Activated CD8-positive, alpha-beta T cell treated with anti-CD3 and anti-CD28 coated beads, Interleukin-2, amount 10 ng/mL, durations not matched to agents 7 days and 5 days (primary cell): ENCODE results near the gene ODF4. TPM values are rescaled to one million over a fixed set of nuclear protein-coding genes. Genes with fewer than 3 reads are reported as not detected.
"Not testable (repeated sequence)": the region's sequence is repeated elsewhere in the genome, so short reads cannot be mapped to it uniquely, and the experiment has no call there.

ENCODE experiments used
- ATAC-seq: fragments of 150-1000 bp; cut with Tn5 transposase; one replicate; pipeline ENCODE4 v1.10.0; 2021; ENCODE audit warnings: moderate library complexity
- CTCF ChIA-PET: fragments of 350-600 bp; sonication (Branson Sonifier 250); formaldehyde crosslinking; loops from one replicate; lab custom pipeline; 2021; ENCODE audit warnings: antibody characterized with exemption; lab: Charles Lee
- POLR2A ChIA-PET: fragments of 350-600 bp; sonication (Branson Sonifier 250); formaldehyde crosslinking; loops from one replicate; lab custom pipeline; 2021; ENCODE audit warnings: antibody characterized with exemption; lab: Charles Lee
- DNase-seq: peaks from one replicate; pipeline ENCODE4 v3.0.0-alpha.2; 2020
- H3K27ac Mint-ChIP-seq: one replicate; pipeline ENCODE4 v1.8.0; 2021; ENCODE audit warnings: mild to moderate bottlenecking, mixed read lengths
- H3K27me3 Mint-ChIP-seq: one replicate; pipeline ENCODE4 v1.8.0; 2021; ENCODE audit warnings: low read depth, mixed read lengths
- H3K36me3 Mint-ChIP-seq: one replicate; pipeline ENCODE4 v1.8.0; 2021; ENCODE audit warnings: low read depth, mixed read lengths
- H3K4me1 Mint-ChIP-seq: one replicate; pipeline ENCODE4 v1.8.0; 2021; ENCODE audit warnings: low read depth, mixed read lengths
- H3K4me3 Mint-ChIP-seq: one replicate; pipeline ENCODE4 v1.8.0; 2021; ENCODE audit warnings: mild to moderate bottlenecking, mixed read lengths
- H3K9me3 Mint-ChIP-seq: one replicate; pipeline ENCODE4 v1.8.0; 2022; ENCODE audit warnings: mixed read lengths; ENCODE audit not compliant: insufficient read depth
- total RNA-seq, 2 experiments: library from RNA; stranded (reverse); gene quantifications; one replicate each; pipeline ENCODE4 v1.2.3, GENCODE V29; 2021

The ODF4 gene
- total RNA-seq, 2 experiments from 2014 or later = not detected

- Mint-ChIP-seq H3K9me3 (no peaks in the 10 kb centered on the region), H3K4me1 (peaks cover 23% of the 10 kb centered on the region), H3K4me3 (no peak overlapping the region), H3K36me3 (peaks cover 36% of the 10 kb centered on the region), H3K27me3 (no peaks in the 10 kb centered on the region), H3K27ac (no peak overlapping the region)
- ChIA-PET CTCF (no interaction called here), POLR2A (no interaction called here)
- DNase-seq (no peak), ATAC-seq (no peak)
Measured at GRCh38 chr17:8372422-8372821, 32.8 kb downstream of the ODF4 start.

- H3K27me3 Mint-ChIP-seq, H3K27ac Mint-ChIP-seq, CTCF ChIA-PET, H3K4me3 Mint-ChIP-seq, ATAC-seq, H3K9me3 Mint-ChIP-seq, POLR2A ChIA-PET, DNase-seq: not testable (repeated sequence)
- peaks cover 36% of the 10 kb centered on the region for H3K4me1 Mint-ChIP-seq
- H3K36me3 Mint-ChIP-seq = peaks cover 48% of the 10 kb centered on the region
Measured at GRCh38 chr17:8373856-8374255, 34.2 kb downstream of the ODF4 start.

- CTCF ChIA-PET = interaction anchor here (0.7 to 3.1 kb wide), 9 partner anchors 15 to 370 kb away, joined by 3 to 21 read pairs (median 6); partner anchors contain the start of genes ALOXE3 and SLC25A35
- ATAC-seq = peak; percentile 10
- H3K27me3 Mint-ChIP-seq = no peaks in the 10 kb centered on the region
- POLR2A ChIA-PET = interaction anchor here (0.6 to 1.2 kb wide), 3 partner anchors 38 to 860 kb away, joined by 3 to 5 read pairs (median 5); partner anchors contain the start of gene SLC25A35
- peaks cover 52% of the 10 kb centered on the region for H3K36me3 Mint-ChIP-seq
- H3K4me3 Mint-ChIP-seq = peak overlapping the region; percentile 90
- H3K9me3 Mint-ChIP-seq = no peaks in the 10 kb centered on the region
- DNase-seq = no peak
- H3K4me1 Mint-ChIP-seq = peaks cover 54% of the 10 kb centered on the region
- peak overlapping the region; percentile 78 for H3K27ac Mint-ChIP-seq
Measured at GRCh38 chr17:8375738-8376259, 36.2 kb downstream of the ODF4 start.

- DNase-seq (peak; percentile 94), ATAC-seq (peak; percentile 97)
- POLR2A ChIA-PET = interaction anchor here (0.6 to 1.9 kb wide), 10 partner anchors 14 to 671 kb away, joined by 3 to 10 read pairs (median 4); partner anchors contain the start of genes CTC1 and SLC25A35
- H3K27ac Mint-ChIP-seq = peak within 1 kb of the TSS; percentile 78
- H3K9me3 Mint-ChIP-seq = no peaks in the 10 kb centered on the region
- H3K27me3 Mint-ChIP-seq = no peaks in the 10 kb centered on the region
- peak within 1 kb of the TSS; percentile 90 for H3K4me3 Mint-ChIP-seq
- CTCF ChIA-PET = interaction anchor here (0.8 to 3.1 kb wide), 21 partner anchors 10 to 369 kb away, joined by 3 to 21 read pairs (median 5); partner anchors contain the start of genes ALOXE3, CTC1 and SLC25A35
- H3K36me3 Mint-ChIP-seq = peaks cover 59% of the 10 kb centered on the region
- H3K4me1 Mint-ChIP-seq = peaks cover 61% of the 10 kb centered on the region
Measured at GRCh38 chr17:8376271-8377067, 36.8 kb downstream of the ODF4 start, which contains the start of gene KRABD2. TSS of gene KRABD2 (minus strand) at chr17:8376704.

- Mint-ChIP-seq H3K27me3 (no peaks in the 10 kb centered on the region), H3K27ac (peak overlapping the region; percentile 78), H3K4me3 (peak overlapping the region; percentile 40), H3K4me1 (peaks cover 64% of the 10 kb centered on the region), H3K36me3 (peaks cover 67% of the 10 kb centered on the region), H3K9me3 (no peaks in the 10 kb centered on the region)
- ATAC-seq = no peak
- DNase-seq = no peak
- ChIA-PET POLR2A (interaction anchor here (0.9 to 1.9 kb wide), 7 partner anchors 15 to 204 kb away, joined by 3 to 10 read pairs (median 3); partner anchors contain the start of gene CTC1), CTCF (interaction anchor here (0.8 to 3.1 kb wide), 16 partner anchors 9 to 368 kb away, joined by 3 to 21 read pairs (median 5); partner anchors contain the start of genes ALOXE3, CTC1 and SLC25A35)
Measured at GRCh38 chr17:8377422-8377821, 37.8 kb downstream of the ODF4 start.

- not testable (repeated sequence) for H3K4me3 Mint-ChIP-seq, ATAC-seq, DNase-seq, H3K27ac Mint-ChIP-seq, H3K9me3 Mint-ChIP-seq, H3K27me3 Mint-ChIP-seq
- ChIA-PET CTCF (interaction anchor here (1.3 to 2.4 kb wide), 5 partner anchors 15 to 217 kb away, joined by 4 to 21 read pairs (median 7); no protein-coding TSS in a partner anchor), POLR2A (interaction anchor here (1.2 to 1.9 kb wide), 2 partner anchors 16 to 156 kb away, joined by 3 to 7 read pairs; no protein-coding TSS in a partner anchor)
- Mint-ChIP-seq H3K4me1 (peaks cover 65% of the 10 kb centered on the region), H3K36me3 (peaks cover 74% of the 10 kb centered on the region)
Measured at GRCh38 chr17:8378117-8378516, 38.5 kb downstream of the ODF4 start.

GRCh38 chr17:8380049-8380448 lies 40.4 kb downstream of the ODF4 start:
- ATAC-seq (no peak), DNase-seq (no peak)
- H3K36me3 Mint-ChIP-seq = peaks cover 71% of the 10 kb centered on the region
- H3K27me3 Mint-ChIP-seq = no peaks in the 10 kb centered on the region
- ChIA-PET POLR2A (no interaction called here), CTCF (interaction anchor here (2.6 kb wide), 1 partner anchor 366 kb away, joined by 11 read pairs; no protein-coding TSS in a partner anchor)
- peak overlapping the region; percentile 99 for H3K4me3 Mint-ChIP-seq
- no peak overlapping the region for H3K27ac Mint-ChIP-seq
- H3K9me3 Mint-ChIP-seq = no peaks in the 10 kb centered on the region
- peaks cover 73% of the 10 kb centered on the region for H3K4me1 Mint-ChIP-seq

- no peaks in the 10 kb centered on the region for H3K9me3 Mint-ChIP-seq
- no peak for DNase-seq
- H3K27me3 Mint-ChIP-seq = no peaks in the 10 kb centered on the region
- POLR2A ChIA-PET = interaction anchor here (0.7 to 1.6 kb wide), 5 partner anchors 13 to 262 kb away, joined by 3 to 6 read pairs (median 5); partner anchors contain the start of genes NDEL1 and SLC25A35
- CTCF ChIA-PET = interaction anchor here (0.6 to 2.6 kb wide), 8 partner anchors 12 to 403 kb away, joined by 3 to 11 read pairs (median 5); partner anchors contain the start of genes NDEL1 and PFAS
- H3K4me3 Mint-ChIP-seq = peak overlapping the region; percentile 99
- H3K27ac Mint-ChIP-seq = peak overlapping the region; percentile 96
- ATAC-seq = no peak
- H3K4me1 Mint-ChIP-seq = peaks cover 66% of the 10 kb centered on the region
- H3K36me3 Mint-ChIP-seq = peaks cover 59% of the 10 kb centered on the region
Measured at GRCh38 chr17:8382052-8382879, 42.6 kb downstream of the ODF4 start.

GRCh38 chr17:8382880-8383142 lies 43.2 kb downstream of the ODF4 start:
- Mint-ChIP-seq H3K4me1 (peaks cover 66% of the 10 kb centered on the region), H3K27me3 (no peaks in the 10 kb centered on the region), H3K9me3 (no peaks in the 10 kb centered on the region), H3K36me3 (peaks cover 54% of the 10 kb centered on the region), H3K27ac (peak overlapping the region; percentile 96), H3K4me3 (peak overlapping the region; percentile 99)
- ATAC-seq (no peak), DNase-seq (no peak)
- ChIA-PET POLR2A (interaction anchor here (0.7 to 1.6 kb wide), 5 partner anchors 12 to 263 kb away, joined by 3 to 6 read pairs (median 5); partner anchors contain the start of genes NDEL1 and SLC25A35), CTCF (interaction anchor here (0.6 to 2.6 kb wide), 7 partner anchors 28 to 403 kb away, joined by 3 to 11 read pairs (median 5); partner anchors contain the start of genes NDEL1 and PFAS)

GRCh38 chr17:8383143-8383822 lies 43.6 kb downstream of the ODF4 start, which contains the start of gene RPL26:
TSS of gene RPL26 (minus strand) at chr17:8383193. CDS start at chr17:8382310, 883 bp downstream.
- peaks cover 65% of the 10 kb centered on the region for H3K4me1 Mint-ChIP-seq
- CTCF ChIA-PET = interaction anchor here (0.6 to 1.5 kb wide), 26 partner anchors 10 to 1931 kb away, joined by 3 to 21 read pairs (median 4); partner anchors contain the start of genes NDEL1, PFAS, RANGRF and SLC25A35
- H3K27ac Mint-ChIP-seq = peak within 1 kb of the TSS; percentile 96
- DNase-seq = peak; percentile 98
- H3K4me3 Mint-ChIP-seq = peak within 1 kb of the TSS; percentile 99
- POLR2A ChIA-PET = interaction anchor here (0.6 to 1.5 kb wide), 11 partner anchors 8 to 363 kb away, joined by 3 to 6 read pairs (median 4); partner anchors contain the start of genes CTC1 and NDEL1
- no peaks in the 10 kb centered on the region for H3K9me3 Mint-ChIP-seq
- peaks cover 49% of the 10 kb centered on the region for H3K36me3 Mint-ChIP-seq
- no peaks in the 10 kb centered on the region for H3K27me3 Mint-ChIP-seq
- peak; percentile 96 for ATAC-seq
